GM21381 (cell line): ENCODE results near the gene TNIK.

ENCODE experiments used
- ATAC-seq: cut with Tn5 transposase; IDR thresholded peaks from one replicate; pipeline ENCODE4 v1.9.1; 2021; ENCODE audit warnings: mild to moderate bottlenecking, moderate library complexity; ENCODE audit not compliant: unreplicated experiment

TNIK gene

GRCh38 chr3:171459942-171460724, at the start of gene TNIK:
TSS of gene TNIK (minus strand) at chr3:171460405. CDS start at chr3:171460063, 342 bp downstream.
- ATAC-seq: peak; percentile 77

GRCh38 chr3:171508676-171509075, 48.5 kb upstream of the TNIK start:
- ATAC-seq: no peak

DNA sequence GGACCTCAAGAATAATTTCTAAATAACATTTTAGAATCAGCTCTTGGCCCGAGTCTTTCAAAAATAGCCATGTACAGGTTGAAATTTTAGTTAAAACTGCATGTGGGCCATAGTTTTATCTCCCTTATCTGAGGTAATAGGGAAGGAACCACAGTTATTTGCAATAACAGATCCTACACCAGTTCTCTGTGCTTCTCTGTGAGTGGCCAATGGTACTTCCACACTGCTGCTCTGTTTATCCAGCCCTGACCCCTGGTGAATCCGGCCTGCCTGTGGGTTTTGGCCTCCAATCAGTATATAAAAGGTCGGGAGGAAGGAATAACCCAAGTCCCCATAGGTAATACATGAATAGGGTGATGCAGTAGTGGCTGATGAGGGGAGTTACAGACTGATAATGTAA, 48.0 kb upstream of the TNIK start:
- ATAC-seq: no peak

DNA sequence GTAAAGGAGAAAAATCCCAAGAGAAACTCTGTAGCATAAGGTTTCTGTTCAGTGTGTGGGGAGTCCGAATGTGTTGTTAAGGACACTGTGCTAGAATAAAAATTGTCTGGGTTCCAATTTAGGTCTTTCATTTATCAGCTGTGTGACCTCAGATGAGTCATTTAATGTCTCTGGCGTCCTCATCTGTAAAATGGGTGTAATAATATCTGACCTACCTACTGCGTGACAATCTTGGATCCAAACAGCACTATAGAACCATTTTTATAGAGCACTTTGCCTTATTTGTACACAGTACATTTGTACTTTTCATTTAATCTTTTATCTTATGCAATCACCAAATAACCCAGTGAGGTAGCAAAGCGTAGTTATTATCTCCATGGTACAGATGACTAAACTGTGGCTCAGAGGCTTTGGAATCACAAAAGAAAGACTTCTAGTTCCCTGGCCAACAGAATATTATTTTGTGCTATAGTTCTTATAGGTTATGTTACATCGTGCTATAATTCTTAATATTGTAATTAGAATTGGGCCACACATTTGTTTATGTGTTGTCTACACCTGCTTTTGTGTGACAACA, 46.6 kb upstream of the TNIK start:
- ATAC-seq: no peak

DNA sequence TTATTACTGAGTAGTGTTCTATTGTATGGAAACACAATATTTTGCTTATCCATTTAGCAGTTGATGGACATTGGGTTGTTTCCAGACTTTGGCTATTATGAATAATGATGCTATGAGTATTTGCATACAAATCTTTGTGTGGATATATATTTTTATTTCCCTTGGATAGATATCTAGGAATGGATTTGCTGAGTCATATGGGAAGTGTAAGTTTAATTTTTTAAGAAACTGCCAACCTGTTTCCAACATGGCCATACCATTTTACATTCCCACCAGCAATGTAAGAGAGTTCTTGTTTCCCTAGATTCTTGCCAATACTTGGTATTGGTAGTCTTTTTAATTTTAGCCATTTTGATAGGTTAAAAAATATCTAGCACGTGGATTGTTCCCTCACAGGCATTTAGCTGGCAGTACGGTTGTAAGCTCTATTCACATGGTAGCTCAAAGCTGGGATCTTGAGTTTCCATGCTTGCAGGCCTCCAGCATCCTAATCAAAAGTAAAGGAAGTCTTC, 45.7 kb upstream of the TNIK start:
- no peak for ATAC-seq

DNA sequence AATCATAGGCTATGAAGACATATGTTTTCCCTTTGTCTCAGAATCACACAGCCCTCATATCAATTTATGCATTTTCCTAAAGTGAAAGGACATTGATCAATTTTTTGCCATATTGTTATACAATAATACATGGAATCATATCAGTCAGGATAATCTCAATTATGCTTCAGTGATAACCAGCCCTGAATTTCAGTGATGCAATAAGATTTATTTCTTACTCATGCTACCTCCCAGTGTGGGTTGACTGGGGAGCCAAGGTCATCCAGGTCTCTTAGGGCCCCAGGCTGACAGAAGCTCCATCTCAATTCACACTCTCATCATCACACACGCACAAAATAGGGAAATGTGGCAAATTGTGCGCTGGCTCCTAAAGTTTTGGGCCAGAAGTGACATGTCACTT, 44.2 kb upstream of the TNIK start:
- ATAC-seq: no peak

GRCh38 chr3:171503817-171504216, 43.6 kb upstream of the TNIK start:
- ATAC-seq: no peak

DNA sequence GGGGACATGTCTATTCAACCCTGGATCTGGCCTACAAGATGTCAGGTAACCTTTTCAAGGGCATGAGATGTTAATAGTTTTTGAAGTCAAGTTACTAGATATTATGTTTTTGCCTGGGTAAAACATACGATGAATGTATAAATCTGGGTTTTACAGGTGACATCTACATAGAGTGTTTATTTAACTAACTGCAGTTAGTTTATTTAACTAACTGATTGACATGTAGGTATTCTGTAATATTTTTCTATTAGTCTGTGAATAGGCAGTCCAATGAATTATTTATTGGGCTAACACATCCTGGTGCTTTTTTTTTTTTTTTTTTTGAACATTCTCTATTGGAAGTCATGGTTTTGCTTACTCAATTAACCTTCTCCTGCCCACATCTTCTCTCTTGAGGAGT, 38.7 kb upstream of the TNIK start:
- ATAC-seq: no peak

DNA sequence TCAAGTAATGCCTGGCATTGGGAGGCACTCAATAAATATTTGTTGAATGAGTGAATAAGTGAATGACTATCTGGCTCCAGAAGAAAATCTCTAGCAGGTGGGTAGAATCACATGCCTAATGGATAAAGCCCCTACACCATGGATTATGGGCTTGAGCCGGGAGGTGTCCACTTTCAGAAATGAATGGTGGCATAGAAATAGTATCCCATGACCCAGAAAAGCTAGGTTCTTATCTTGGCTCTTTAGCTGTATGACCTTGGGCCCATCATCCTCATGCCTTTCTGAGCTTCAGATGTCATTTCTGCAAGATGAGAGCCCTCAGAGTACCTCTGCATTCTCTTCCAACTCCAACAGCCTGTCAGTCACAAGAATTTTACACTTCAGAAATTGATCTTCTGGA, 37.3 kb upstream of the TNIK start:
- no peak for ATAC-seq

GRCh38 chr3:171495413-171495812, 35.2 kb upstream of the TNIK start:
- ATAC-seq: no peak

GRCh38 chr3:171494457-171495109, 34.4 kb upstream of the TNIK start:
- no peak for ATAC-seq

DNA sequence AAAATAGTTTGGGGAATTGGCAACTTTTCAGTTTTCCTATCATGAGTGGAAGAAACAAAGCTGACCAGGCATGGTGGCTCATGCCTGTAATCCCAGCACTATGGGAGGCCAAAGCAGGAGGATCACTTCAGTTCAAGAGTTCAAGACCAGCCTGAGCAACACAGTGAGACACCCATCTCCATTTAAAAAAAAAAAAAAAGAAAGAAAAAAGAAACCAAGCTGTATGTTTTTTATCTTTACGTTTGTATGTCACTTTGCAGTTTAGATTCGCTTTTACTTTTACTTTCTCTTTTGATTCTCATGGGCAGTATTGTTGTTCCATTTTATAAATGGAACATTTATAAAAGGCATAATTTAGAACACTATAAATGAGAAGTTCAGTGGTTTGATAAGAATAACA, 31.2 kb upstream of the TNIK start:
- no peak for ATAC-seq

DNA sequence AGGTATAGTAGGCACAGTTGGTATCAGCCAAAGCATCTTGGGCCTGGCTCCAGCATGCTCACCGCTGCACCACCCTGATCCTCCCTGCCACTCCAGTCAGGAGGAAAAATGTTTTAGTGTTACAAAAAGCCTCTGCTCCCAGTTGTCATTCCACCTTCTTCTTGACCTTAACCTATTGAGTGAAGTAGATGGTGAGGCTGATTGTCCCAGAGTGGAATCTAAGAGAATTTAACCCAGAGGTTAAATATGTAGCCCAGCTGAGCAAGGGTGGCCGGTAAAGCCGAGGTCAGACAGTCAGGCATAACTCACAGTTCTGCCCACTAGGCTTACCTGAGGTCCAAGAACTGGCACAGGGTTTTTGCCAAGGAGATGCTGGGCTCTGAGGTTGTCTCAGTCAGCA, 30.7 kb upstream of the TNIK start:
- ATAC-seq: no peak

- no peak for ATAC-seq
Measured at GRCh38 chr3:171489348-171489747, 29.1 kb upstream of the TNIK start.

DNA sequence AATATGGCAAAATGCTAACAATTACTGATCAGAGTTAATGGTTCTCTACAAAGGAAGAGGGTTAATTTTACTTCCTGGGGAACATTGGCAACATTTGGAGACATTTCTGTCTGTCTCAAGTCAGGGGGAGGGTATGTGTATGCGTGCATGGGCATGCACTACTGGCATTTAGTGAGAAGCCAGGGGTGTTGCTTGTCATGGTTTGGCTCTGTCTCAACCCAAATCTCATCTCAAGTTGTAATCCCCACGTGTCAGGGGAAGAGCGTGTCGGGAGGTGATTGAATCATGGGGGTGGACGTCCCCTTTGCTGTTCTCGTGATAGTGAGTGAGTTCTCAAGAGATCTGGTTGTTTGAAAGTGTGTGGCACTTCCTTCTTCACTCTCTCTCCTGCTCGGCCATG, 28.3 kb upstream of the TNIK start:
- ATAC-seq: no peak

GRCh38 chr3:171487382-171487781, 27.2 kb upstream of the TNIK start:
- no peak for ATAC-seq

- no peak for ATAC-seq
Measured at GRCh38 chr3:171485338-171485737, 25.1 kb upstream of the TNIK start.

DNA sequence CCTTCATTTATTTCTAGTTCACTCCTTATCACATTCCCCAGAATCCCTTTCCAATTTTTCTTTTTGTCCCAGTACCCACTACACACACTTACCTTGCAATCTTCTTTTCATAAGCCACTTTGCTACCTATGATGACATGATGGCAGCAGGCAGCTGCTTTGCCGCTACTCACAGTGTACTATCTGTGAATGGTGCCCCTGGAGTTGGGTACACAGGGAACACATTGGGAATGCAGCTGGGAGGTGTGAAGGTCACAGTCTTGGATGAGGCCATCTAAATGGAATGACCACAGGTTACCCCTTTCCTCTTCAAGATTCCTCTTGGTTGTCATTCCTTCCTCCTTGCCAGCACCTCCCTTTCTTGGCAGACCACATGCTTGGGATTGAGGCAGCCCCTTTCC, 20.8 kb upstream of the TNIK start:
- ATAC-seq: peak; percentile 17

GRCh38 chr3:171480526-171480925, 20.3 kb upstream of the TNIK start:
- ATAC-seq: peak; percentile 79

DNA sequence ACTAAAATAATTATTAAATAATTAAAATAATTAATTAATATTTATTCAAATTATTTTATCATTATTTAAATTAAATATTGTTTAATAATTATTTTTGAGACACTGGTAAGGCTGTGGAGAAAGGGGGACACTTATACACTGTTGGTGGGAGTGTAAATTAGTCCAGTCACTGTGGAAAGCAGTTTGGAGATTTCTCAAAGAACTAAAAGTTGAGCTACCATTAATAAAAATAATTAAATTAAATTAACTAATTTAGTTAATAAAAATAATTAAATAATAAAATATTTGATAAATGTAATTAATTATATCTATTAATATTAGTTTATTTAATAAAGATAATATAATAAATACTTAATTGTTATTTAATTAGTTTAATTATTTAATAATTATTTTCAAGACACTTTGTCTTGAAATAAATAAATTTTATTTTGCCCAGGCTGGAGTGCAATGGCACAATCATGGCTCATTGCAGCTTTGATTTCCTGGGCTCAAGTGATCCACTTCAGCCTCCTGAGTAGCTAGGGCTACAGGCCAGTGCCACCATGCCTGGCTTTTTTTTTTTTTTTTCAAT, 16.4 kb upstream of the TNIK start:
- no peak for ATAC-seq

DNA sequence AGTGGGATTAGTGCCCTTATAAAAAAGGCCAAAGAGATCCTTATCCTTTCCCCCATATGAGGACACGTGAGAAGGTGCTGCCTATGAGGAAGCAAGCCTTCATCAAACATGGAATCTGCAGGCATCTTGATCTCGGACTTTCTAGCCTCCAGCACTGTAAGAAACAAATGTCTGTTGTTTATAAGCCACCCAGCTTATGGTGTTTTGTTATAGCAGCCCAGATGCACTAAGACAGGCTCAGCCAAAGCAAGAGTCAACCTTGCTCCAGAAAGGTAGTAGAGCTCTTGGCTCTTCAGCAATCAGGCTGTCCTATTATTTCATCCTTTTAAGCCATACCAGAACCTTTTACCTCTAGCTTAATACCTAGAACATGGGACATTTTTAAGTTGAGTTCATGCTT, 12.3 kb upstream of the TNIK start:
- no peak for ATAC-seq
